Measurements from ENCODE around the gene ZNF398.
"Not testable (repeated sequence)": the region's sequence is repeated elsewhere in the genome, so short reads cannot be mapped to it uniquely, and the experiment has no call there.

The ZNF398 gene

DNA sequence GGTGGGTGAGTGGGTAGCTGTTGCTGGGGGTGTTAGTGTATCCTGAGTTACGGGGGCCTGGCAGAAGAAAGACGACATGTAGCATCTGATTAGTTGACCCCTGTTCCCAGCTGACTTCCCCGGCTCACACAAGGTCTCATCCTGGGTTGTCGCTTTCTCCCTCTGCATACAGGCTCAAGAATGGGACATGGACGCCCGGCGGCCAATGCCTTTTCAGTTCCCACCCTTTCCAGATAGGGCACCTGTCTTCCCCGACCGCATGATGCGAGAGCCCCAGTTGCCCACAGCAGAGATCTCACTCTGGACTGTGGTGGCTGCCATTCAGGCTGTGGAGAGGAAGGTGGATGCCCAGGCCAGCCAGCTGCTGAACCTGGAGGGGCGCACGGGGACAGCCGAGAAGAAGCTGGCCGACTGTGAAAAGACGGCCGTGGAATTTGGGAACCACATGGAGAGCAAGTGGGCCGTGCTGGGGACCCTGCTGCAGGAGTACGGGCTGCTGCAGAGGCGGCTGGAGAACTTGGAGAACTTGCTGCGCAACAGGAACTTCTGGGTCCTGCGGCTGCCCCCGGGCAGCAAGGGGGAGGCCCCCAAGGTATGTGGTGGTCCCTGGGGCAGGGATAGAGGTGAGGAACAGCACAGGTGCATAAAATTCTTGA is 51.0 kb downstream of the ZNF398 start:
- DNase-seq = no peak

- DNase-seq = no peak
Measured at GRCh38 chr7:149199234-149199995, 52.2 kb downstream of the ZNF398 start.

DNA sequence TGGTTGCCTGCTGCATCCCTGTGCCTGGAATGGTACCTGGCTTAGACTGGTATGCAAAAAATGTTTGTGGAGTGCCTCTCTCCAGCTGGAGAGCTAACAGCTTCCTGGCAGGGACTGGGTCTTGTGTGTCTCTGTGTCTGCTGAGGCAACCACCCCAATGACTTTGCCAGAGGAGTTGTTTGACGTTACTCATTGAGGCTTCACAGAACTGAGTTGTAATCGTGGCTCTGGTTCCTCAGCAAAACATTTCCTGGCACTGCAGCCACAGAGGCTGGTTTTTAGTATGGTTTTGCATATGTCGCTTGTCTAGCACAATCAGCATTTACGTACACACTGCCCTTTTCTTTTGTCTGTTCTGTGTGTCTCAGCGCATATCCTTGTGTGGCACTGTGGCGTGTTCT is 55.6 kb downstream of the ZNF398 start:
- no peak for DNase-seq

DNA sequence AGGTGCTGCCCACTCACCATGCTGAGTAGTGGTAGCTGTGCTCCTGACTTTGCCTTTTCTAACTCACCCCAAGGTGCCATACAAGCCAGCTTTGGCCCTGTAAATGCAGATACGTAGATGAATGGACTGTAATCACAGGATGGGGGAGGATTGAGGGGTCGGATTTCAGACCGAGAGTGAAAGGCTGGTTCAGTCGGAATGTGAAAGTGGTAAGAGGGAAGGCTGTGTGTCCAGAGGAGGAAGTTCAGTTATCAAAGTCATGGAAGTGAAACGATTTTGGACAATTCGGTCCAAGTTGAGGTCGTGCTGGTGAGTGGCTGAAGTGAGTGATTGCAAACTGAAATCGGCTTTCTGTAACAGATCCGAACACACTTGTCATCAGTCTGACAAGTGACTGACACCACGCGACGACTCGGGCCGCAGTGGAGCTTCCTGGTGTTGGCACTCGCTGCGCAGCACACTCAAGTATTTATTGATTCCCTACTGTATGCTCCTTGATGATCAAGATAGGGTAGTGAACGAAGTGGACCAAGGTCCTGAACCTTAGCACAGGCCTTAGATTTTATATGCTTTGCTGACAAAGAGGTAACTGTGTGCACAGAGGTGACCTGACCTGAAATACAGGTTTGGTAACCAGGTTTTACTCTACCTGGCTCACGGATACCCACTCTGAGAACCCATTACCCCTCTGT is 58.6 kb downstream of the ZNF398 start:
- DNase-seq = no peak

DNA sequence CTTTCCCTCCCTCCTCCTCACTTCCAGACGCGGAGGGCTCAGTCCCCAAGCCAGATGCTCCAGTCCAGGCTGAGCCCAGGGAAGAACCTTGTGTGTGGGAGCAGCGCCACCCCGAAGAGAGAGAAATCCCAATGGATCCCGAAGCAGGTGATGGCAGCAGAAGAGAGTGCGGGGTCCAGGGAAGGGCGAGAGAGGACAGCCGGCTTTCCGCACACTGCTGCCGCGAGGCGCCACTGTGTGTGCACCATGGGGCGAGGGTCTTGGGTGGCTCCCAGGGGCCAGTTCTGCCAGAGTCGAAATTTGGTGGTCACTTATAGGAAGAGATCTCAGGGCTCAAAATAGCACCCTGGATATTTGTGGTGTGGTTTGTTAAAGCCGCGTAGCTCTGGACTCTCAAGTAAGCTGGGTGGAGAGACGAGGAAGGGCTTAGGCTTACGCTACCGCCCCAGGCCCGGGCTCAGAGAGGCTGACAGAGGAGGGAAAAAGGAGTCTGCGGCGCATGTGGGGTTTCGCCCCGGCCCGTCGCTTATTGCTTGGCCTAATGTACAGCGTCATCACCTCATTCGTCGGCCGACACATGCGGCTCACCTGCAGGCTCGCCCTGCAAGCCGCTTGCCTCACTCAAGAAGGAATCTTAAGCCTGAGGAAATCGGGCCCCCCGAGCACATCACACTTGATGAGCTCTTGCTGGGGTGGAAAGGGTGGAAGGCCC is 60.2 kb downstream of the ZNF398 start:
- no peak for DNase-seq

DNA sequence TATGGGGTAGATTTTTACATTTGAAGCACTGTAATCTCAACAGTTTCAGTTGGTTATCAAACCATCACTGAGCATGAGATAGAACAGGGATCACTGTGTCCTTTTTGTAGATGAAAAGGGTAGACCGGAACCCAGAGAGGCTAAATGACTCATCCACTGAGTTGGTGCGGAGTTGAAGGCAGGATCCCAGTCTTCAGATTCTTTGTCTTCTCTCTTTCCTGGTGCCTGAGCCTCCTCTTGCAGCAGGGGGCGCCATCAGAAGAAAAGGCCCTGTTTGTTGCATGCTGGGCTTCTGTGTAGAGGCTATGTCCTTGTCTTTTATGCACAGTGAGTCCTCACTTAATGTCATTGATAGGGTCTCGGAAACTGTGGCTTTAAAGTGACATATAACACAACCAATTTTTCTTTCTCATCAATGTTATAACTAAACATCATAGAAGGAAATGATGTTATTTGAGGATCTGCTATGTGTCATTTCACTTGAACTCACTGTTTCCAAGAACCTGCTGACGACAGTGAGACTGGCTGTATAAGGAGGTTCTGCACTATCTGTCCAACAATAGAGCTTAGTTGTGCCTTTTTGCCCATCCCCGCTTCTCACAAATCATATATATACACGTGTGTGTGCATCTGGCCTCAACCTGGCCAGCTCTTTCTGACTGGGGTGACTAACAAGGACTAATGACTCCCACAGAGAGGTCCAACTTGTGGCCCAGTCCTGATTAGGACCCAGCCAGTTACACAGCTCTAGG is 62.4 kb downstream of the ZNF398 start:
- peak; percentile 46 for DNase-seq

DNA sequence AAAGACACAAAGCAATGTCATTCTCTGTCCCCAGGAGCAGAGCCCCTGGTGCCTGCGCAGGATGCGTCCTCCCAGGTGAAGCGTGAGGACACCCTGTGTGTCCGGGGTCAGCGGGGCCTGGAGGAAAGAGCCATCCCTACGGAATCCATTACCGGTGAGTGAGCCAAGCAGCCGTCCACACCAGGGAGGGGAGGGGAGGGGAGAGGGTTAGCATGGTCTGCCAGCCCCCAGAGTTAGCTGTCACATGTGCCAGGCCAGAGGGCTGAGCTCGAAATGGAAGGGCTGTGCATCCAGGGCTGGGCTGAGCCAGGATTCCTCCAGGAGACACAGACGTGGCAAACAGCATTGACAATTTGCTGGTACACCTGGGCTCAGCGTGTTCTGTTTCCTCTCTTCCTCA is 63.3 kb downstream of the ZNF398 start:
- no peak for DNase-seq

DNA sequence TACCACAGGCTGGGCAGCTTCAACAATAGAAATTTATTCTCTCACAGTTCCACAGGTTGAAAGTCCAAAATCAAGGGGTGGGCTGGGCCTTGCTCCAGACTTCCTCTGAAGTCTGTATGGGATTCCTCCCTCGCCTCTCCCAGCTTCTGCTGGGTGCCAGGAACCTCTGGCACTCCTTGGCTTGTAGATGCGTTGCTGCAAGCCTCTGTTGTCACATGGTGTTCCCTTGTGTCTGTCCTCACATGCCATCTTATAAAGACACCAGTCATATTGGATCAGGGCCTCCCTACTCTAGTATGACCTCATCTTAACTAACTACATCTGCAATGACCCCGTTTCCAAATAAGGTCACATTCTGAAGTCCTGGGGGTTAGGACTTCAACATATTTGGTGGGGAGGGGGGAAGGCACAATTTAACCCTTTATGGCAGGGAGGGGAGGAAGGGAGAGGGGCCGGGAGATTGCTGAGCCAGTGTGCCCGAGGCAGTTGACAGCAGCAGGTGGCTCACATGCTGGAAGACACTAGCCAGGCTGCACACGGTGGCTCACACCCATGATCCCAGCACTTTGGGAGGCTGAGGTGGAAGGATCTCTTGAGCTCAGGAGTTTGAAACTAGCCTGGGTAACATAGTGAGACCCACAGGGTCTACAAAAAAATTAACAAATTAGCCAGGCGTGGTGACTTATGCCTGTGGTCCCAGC is 66.9 kb downstream of the ZNF398 start:
- DNase-seq = no peak

- DNase-seq = no peak
Measured at GRCh38 chr7:149216402-149216801, 69.1 kb downstream of the ZNF398 start.

DNA sequence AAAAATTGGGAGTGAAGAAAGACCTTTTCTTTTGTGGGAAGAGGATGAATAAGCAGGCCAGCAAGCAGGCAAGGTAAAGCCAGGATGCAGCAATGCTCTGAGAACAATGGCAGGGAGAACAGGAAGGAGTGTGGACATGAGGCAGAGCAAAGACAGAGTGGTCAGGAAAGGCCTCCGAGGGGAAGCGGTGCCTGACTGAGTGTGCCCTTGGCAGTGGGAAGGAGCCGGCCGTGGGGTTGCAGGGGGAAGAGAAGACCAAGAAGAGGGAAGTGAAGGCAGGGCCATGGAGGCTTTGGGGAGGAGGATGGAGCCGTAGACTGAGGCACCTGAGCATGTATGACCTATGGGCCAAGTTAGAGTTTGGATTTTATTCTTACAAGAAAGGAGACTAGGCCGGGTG is 70.3 kb downstream of the ZNF398 start:
- DNase-seq = no peak

- DNase-seq = no peak
Measured at GRCh38 chr7:149218469-149219420, 71.5 kb downstream of the ZNF398 start.

DNA sequence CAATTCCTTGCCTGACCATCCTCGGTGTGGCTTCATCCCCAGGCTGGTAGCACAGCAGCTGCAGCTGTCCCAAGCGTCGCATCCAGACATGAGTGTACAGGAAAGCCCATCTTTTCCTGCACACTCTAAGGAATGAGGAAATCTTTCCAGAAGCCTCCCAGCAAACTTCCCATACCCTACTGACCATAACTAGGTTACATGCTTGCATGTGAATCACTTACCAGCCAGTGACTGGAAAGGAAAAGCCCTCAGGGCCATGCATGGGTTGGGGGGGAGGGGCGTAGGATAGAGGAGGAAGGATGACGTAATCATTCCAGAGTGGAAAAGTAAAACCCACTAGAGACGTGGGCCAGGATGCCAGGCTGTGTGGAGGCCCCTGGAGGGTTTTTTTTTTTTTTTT is 73.3 kb downstream of the ZNF398 start:
- DNase-seq = no peak

- no peak for DNase-seq
Measured at GRCh38 chr7:149223176-149223575, 75.9 kb downstream of the ZNF398 start.

GRCh38 chr7:149223761-149224160 is 76.5 kb downstream of the ZNF398 start:
- DNase-seq = no peak

DNA sequence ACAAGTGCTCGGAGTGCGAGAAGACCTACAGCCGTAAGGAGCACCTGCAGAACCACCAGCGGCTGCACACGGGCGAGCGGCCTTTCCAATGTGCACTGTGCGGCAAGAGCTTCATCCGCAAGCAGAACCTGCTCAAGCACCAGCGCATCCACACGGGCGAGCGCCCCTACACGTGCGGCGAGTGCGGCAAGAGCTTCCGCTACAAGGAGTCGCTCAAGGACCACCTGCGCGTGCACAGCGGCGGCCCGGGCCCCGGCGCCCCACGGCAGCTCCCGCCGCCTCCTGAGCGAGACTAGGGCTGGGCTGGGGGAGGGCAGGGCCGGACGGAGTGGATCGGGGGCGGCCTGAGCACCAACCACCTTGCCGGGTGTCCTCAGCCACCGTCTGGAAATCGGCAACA is 77.1 kb downstream of the ZNF398 start:
- DNase-seq = no peak

DNA sequence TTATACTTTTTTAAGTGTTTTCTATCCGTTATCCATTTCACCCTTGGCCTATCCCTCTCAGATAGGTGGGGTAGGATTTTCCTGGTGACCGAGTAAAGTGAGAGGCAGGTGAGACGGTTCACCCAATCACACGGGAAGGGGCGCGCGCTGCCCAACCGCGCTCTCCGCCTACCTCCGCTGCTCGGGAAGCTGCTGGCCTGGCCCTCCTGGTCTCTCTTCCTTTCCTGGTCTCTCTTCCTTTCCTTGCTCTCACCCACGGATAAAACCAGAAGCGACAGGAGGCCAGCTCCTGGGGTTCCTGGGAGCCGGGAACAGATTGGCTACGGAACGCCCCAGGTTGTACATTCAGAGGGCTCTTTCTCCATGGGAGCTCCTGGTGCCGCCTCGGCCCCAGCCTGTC is 77.9 kb downstream of the ZNF398 start:
- DNase-seq = no peak

- DNase-seq = no peak
Measured at GRCh38 chr7:149225656-149226055, 78.4 kb downstream of the ZNF398 start.

GRCh38 chr7:149226366-149226765 is 79.1 kb downstream of the ZNF398 start:
- not testable (repeated sequence) for DNase-seq

DNA sequence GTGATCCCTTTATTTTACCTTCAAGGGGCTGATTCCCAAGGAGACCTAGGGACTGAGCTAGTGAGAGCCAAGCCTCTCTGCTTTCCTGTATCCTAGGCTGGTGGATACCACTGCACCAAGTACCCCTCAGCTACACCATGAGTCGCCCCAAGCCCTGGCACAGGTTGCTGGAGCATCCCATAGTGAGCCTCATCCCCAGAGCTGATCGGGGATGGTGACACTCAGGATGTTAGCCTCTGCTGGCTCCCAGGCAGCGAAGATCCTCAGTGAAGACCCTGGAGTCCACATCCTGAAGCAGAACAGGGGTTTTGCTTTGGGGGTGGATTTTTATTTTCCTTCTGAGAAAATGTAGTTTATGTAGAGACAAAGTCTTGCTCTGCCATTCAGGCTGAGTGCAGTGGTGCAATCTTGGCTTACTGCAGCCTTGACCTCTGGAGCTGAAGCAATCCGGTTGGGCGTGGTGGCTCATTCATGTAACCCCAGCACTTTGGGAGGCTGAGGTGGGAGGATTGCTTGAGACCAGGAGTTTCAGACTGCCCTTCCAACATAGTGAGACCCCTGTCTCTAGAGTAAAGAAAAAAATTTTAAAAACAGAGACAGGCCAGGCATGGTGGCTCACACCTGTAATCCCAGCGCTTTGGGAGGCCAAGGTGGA is 79.7 kb downstream of the ZNF398 start:
- DNase-seq = no peak

GRCh38 chr7:149228831-149229471 is 81.7 kb downstream of the ZNF398 start:
- no peak for DNase-seq
